Measurements from ENCODE around the gene RANBP17.

Gene RANBP17

GRCh38 chr5:171120986-171121622 is 259.3 kb downstream of the RANBP17 start:
- H3K4me3 ChIP-seq (replicated peaks; ENCODE audit: low read depth, low read length): no peak overlapping the region
- no peak for DNase-seq (ENCODE audit: extremely low read depth, low read depth)
- TF ChIP-seq CTCF (IDR thresholded peaks at IDR 0.05; ENCODE audit: low read depth, low read length, missing control alignments): no peak

GRCh38 chr5:171121638-171122037 is 259.8 kb downstream of the RANBP17 start:
- DNase-seq (ENCODE audit: extremely low read depth, low read depth): no peak
- H3K4me3 ChIP-seq (replicated peaks; ENCODE audit: low read depth, low read length): no peak overlapping the region
- TF ChIP-seq CTCF (IDR thresholded peaks at IDR 0.05; ENCODE audit: low read depth, low read length, missing control alignments): no peak

GRCh38 chr5:171122372-171122771 is 260.6 kb downstream of the RANBP17 start:
- no peak for TF ChIP-seq CTCF (IDR thresholded peaks at IDR 0.05; ENCODE audit: low read depth, low read length, missing control alignments)

GRCh38 chr5:171123417-171123816 is 261.6 kb downstream of the RANBP17 start:
- no peak overlapping the region for H3K4me3 ChIP-seq (replicated peaks; ENCODE audit: low read depth, low read length)
- no peak for TF ChIP-seq CTCF (IDR thresholded peaks at IDR 0.05; ENCODE audit: low read depth, low read length, missing control alignments)
- no peak for DNase-seq (ENCODE audit: extremely low read depth, low read depth)

More at GRCh38 chr5:171122372-171122771, 260.6 kb downstream of the RANBP17 start:
- H3K4me3 ChIP-seq (replicated peaks; ENCODE audit: low read depth, low read length): no peak overlapping the region
- no peak for DNase-seq (ENCODE audit: extremely low read depth, low read depth)

GRCh38 chr5:171127314-171127713 is 265.5 kb downstream of the RANBP17 start:
- DNase-seq (ENCODE audit: extremely low read depth, low read depth): no peak

GRCh38 chr5:171128136-171128535 is 266.3 kb downstream of the RANBP17 start:
- no peak for TF ChIP-seq CTCF (IDR thresholded peaks at IDR 0.05; ENCODE audit: low read depth, low read length, missing control alignments)
- DNase-seq (ENCODE audit: extremely low read depth, low read depth): no peak
- H3K4me3 ChIP-seq (replicated peaks; ENCODE audit: low read depth, low read length): no peak overlapping the region

More at GRCh38 chr5:171127314-171127713, 265.5 kb downstream of the RANBP17 start:
- H3K4me3 ChIP-seq (replicated peaks; ENCODE audit: low read depth, low read length): no peak overlapping the region
- no peak for TF ChIP-seq CTCF (IDR thresholded peaks at IDR 0.05; ENCODE audit: low read depth, low read length, missing control alignments)

- TF ChIP-seq CTCF (IDR thresholded peaks at IDR 0.05; ENCODE audit: low read depth, low read length, missing control alignments): no peak
- no peak overlapping the region for H3K4me3 ChIP-seq (replicated peaks; ENCODE audit: low read depth, low read length)
- no peak for DNase-seq (ENCODE audit: extremely low read depth, low read depth)
Measured at GRCh38 chr5:171129308-171129707, 267.5 kb downstream of the RANBP17 start.

All from HFF-Myc (cell line).